NCI-H69 (cell line): ENCODE results near the gene NEURL1.
A peak's percentile ranks its signal among the peaks of the same experiment; 100 is the strongest.

Experiments
- DNase-seq: peaks from one replicate; lab custom pipeline; 2025; lab: John Stamatoyannopoulos, UW

NEURL1 gene

GRCh38 chr10:103564776-103565520, 71.4 kb downstream of the NEURL1 start:
- DNase-seq: peak; percentile 46

GRCh38 chr10:103566536-103566935, 73.0 kb downstream of the NEURL1 start:
- DNase-seq: no peak

GRCh38 chr10:103568505-103568904, 75.0 kb downstream of the NEURL1 start:
- no peak for DNase-seq

- DNase-seq: no peak
Observed at GRCh38 chr10:103569896-103570295, 76.4 kb downstream of the NEURL1 start.

GRCh38 chr10:103570844-103571655, 77.5 kb downstream of the NEURL1 start:
- no peak for DNase-seq

- no peak for DNase-seq
Observed at GRCh38 chr10:103571656-103571975, 78.1 kb downstream of the NEURL1 start.

GRCh38 chr10:103572347-103573204, 79.1 kb downstream of the NEURL1 start:
- DNase-seq: no peak

GRCh38 chr10:103573205-103573487, 79.6 kb downstream of the NEURL1 start:
- DNase-seq: no peak

- DNase-seq: no peak
Observed at GRCh38 chr10:103574097-103575061, 80.9 kb downstream of the NEURL1 start.

GRCh38 chr10:103575416-103576075, 82.0 kb downstream of the NEURL1 start:
- DNase-seq: peak; percentile 75

GRCh38 chr10:103576076-103576471, 82.6 kb downstream of the NEURL1 start:
- no peak for DNase-seq

- DNase-seq: peak; percentile 88
Observed at GRCh38 chr10:103576862-103577261, 83.4 kb downstream of the NEURL1 start.

- DNase-seq: peak; percentile 80
Observed at GRCh38 chr10:103578782-103579382, 85.4 kb downstream of the NEURL1 start.

- DNase-seq: no peak
Observed at GRCh38 chr10:103580011-103580410, 86.5 kb downstream of the NEURL1 start.

- DNase-seq: no peak
Observed at GRCh38 chr10:103580430-103580829, 86.9 kb downstream of the NEURL1 start.

- DNase-seq: no peak
Observed at GRCh38 chr10:103581499-103581898, 88.0 kb downstream of the NEURL1 start.

GRCh38 chr10:103582331-103583123, 89.0 kb downstream of the NEURL1 start:
- DNase-seq: no peak

GRCh38 chr10:103583871-103584215, 90.3 kb downstream of the NEURL1 start:
- DNase-seq: peak; percentile 3

- no peak for DNase-seq
Observed at GRCh38 chr10:103584216-103585010, 90.9 kb downstream of the NEURL1 start.
